T-helper 1 cell treated with Interleukin-12 subunit alpha and Interleukin-12 subunit beta and Interleukin-4 antibody, amounts not matched to agents 30 ng/mL and 1 ng/mL, for 36 hours (primary cell): Measurements from ENCODE around the gene CCDC92B. TPM values are rescaled to one million over a fixed set of nuclear protein-coding genes. Genes with fewer than 3 reads are reported as not detected.

ENCODE experiments used
- intact Hi-C: fragments of 100-400 bp; cut with micrococcal nuclease; formaldehyde crosslinking; loops from one replicate; pipeline ENCODE4 v1.15.1; 2024
- total RNA-seq: library from RNA; stranded (reverse); gene quantifications from 2 replicates; pipeline ENCODE4 v1.2.3, GENCODE V29; 2022

The CCDC92B gene
- total RNA-seq, 1 donor from 2014 or later: 0.17 TPM

GRCh38 chr17:2723505-2723996 lies 25.9 kb downstream of the CCDC92B start:
- intact Hi-C loops: no loop called here

GRCh38 chr17:2722611-2723010 lies 26.8 kb downstream of the CCDC92B start:
- intact Hi-C loops: no loop called here

- intact Hi-C loops: no loop called here
Measured at GRCh38 chr17:2721603-2722002, 27.8 kb downstream of the CCDC92B start.

- intact Hi-C loops: loop anchor here (10.0 kb wide), 1 partner anchor 1075 kb away; the partner anchor contains the start of genes RILP and SCARF1
Measured at GRCh38 chr17:2719861-2720260, 29.6 kb downstream of the CCDC92B start.

GRCh38 chr17:2718150-2718938 lies 31.1 kb downstream of the CCDC92B start:
- intact Hi-C loops: loop anchor here (10.0 kb wide), 1 partner anchor 1074 kb away; the partner anchor contains the start of genes RILP and SCARF1

- intact Hi-C loops: loop anchor here (10.0 kb wide), 1 partner anchor 1072 kb away; the partner anchor contains the start of genes RILP and SCARF1
Measured at GRCh38 chr17:2716649-2717048, 32.8 kb downstream of the CCDC92B start.

- intact Hi-C loops: loop anchor here (5.0 to 10.0 kb wide), 5 partner anchors 73 to 1653 kb away; partner anchors contain the start of genes CYB5D2, RILP, SCARF1 and SGSM2
Measured at GRCh38 chr17:2713881-2714280, 35.6 kb downstream of the CCDC92B start.

GRCh38 chr17:2712300-2713043 lies 37.0 kb downstream of the CCDC92B start:
- intact Hi-C loops: loop anchor here (5.0 to 10.0 kb wide), 5 partner anchors 75 to 1655 kb away; partner anchors contain the start of genes CYB5D2, RILP, SCARF1 and SGSM2

GRCh38 chr17:2711608-2712299 lies 37.7 kb downstream of the CCDC92B start, which contains the start of gene CLUH:
CLUH (minus strand) TSS chr17:2711764; CDS start chr17:2711661, 103 bp downstream.
- intact Hi-C loops: loop anchor here (1.0 to 10.0 kb wide), 11 partner anchors 76 to 1656 kb away; partner anchors contain the start of genes CAMKK1, CYB5D2, METTL16 and MNT

- intact Hi-C loops: loop anchor here (1.0 to 10.0 kb wide), 11 partner anchors 76 to 1656 kb away; partner anchors contain the start of genes CAMKK1, CYB5D2, METTL16 and MNT
Measured at GRCh38 chr17:2710803-2711607, 38.4 kb downstream of the CCDC92B start.

GRCh38 chr17:2710071-2710802 lies 39.2 kb downstream of the CCDC92B start:
- intact Hi-C loops: loop anchor here (2.0 to 10.0 kb wide), 7 partner anchors 77 to 1657 kb away; partner anchors contain the start of genes CAMKK1, CYB5D2, RILP and SCARF1

GRCh38 chr17:2709183-2709661 lies 40.2 kb downstream of the CCDC92B start:
- intact Hi-C loops: loop anchor here (2.0 kb wide), 1 partner anchor 316 kb away; no protein-coding TSS in a partner anchor

- intact Hi-C loops: loop anchor here (2.0 kb wide), 1 partner anchor 316 kb away; no protein-coding TSS in a partner anchor
Measured at GRCh38 chr17:2708585-2709182, 40.8 kb downstream of the CCDC92B start.

- intact Hi-C loops: loop anchor here (2.0 kb wide), 1 partner anchor 315 kb away; no protein-coding TSS in a partner anchor
Measured at GRCh38 chr17:2707721-2708584, 41.5 kb downstream of the CCDC92B start.

- intact Hi-C loops: no loop called here
Measured at GRCh38 chr17:2706911-2707510, 42.4 kb downstream of the CCDC92B start.

- intact Hi-C loops: no loop called here
Measured at GRCh38 chr17:2705888-2706795, 43.3 kb downstream of the CCDC92B start.
